Common myeloid progenitor, CD34-positive (primary cell): ENCODE data around the gene RBFOX2.

Source experiments
- CTCF ChIA-PET: fragments of 350-600 bp; sonication (Branson Sonifier 250); formaldehyde crosslinking; loops from one replicate; lab custom pipeline; 2021; ENCODE audit warnings: antibody characterized with exemption; lab: Charles Lee
- POLR2A ChIA-PET: fragments of 350-600 bp; sonication (Branson Sonifier 250); formaldehyde crosslinking; loops from one replicate; lab custom pipeline; 2021; ENCODE audit warnings: antibody characterized with exemption; lab: Charles Lee
- DNase-seq, 3 donors: peaks; one replicate each; pipeline versions ENCODE4 v3.0.0 to v3.0.0-alpha.2; 2013
- H3K27ac ChIP-seq, 2 experiments: 1 replicate in 1 of 2; 2 replicates in 1 of 2; pipeline ENCODE4 v1.7.0; 2013; ENCODE audit warnings: inconsistent platforms in 2 of 2, low read length in 2 of 2, mild to moderate bottlenecking in 2 of 2, low read depth in 1 of 2, moderate library complexity in 1 of 2; ENCODE audit not compliant: severe bottlenecking in 2 of 2, insufficient read depth in 1 of 2, poor library complexity in 1 of 2
- H3K27me3 ChIP-seq, 5 experiments: replicated peaks in 2 of 5; 1 replicate in 3 of 5; 2 replicates in 2 of 5; pipeline versions ENCODE4 v1.6.1 to v1.7.0; 2013; ENCODE audit warnings: low read length in 4 of 5, mild to moderate bottlenecking in 2 of 5, moderate library complexity in 2 of 5, inconsistent platforms in 1 of 5; ENCODE audit not compliant: insufficient read depth in 5 of 5, control insufficient read depth in 4 of 5
- H3K36me3 ChIP-seq, 4 experiments: 1 replicate in 2 of 4; 2 replicates in 2 of 4; pipeline versions ENCODE4 v1.6.1 to v1.7.0; 2013; ENCODE audit warnings: low read length in 3 of 4, control low read depth in 1 of 4, mild to moderate bottlenecking in 1 of 4; ENCODE audit not compliant: control insufficient read depth in 4 of 4, insufficient read depth in 4 of 4
- H3K4me1 ChIP-seq, 4 experiments: 1 replicate in 3 of 4; 2 replicates in 1 of 4; pipeline versions ENCODE4 v1.6.1 to v1.7.1; 2013; ENCODE audit warnings: low read length in 3 of 4, mild to moderate bottlenecking in 3 of 4, control low read depth in 1 of 4, inconsistent platforms in 1 of 4, moderate library complexity in 1 of 4; ENCODE audit not compliant: control insufficient read depth in 4 of 4, insufficient read depth in 4 of 4; ENCODE audit errors: control extremely low read depth in 1 of 4
- H3K4me3 ChIP-seq, 7 experiments: 1 replicate in 4 of 7; 2 replicates in 3 of 7; pipeline versions ENCODE4 v1.5.1 to v1.7.0; 2013; ENCODE audit warnings: mild to moderate bottlenecking in 7 of 7, low read length in 6 of 7, moderate library complexity in 6 of 7, inconsistent platforms in 2 of 7, low read depth in 2 of 7, control low read depth in 1 of 7; ENCODE audit not compliant: insufficient read depth in 4 of 7, control insufficient read depth in 1 of 7; ENCODE audit errors: extremely low read depth in 1 of 7
- H3K9me3 ChIP-seq, 5 experiments: 1 replicate in 4 of 5; 2 replicates in 1 of 5; pipeline versions ENCODE4 v1.6.1 to v1.7.1; 2013; ENCODE audit warnings: low read length in 4 of 5, mild to moderate bottlenecking in 2 of 5, inconsistent platforms in 1 of 5, low read depth in 1 of 5, moderate library complexity in 1 of 5; ENCODE audit not compliant: control insufficient read depth in 4 of 5, insufficient read depth in 2 of 5; ENCODE audit errors: control extremely low read depth in 1 of 5
- WGBS: methylation state at CpG from one replicate; pipeline ENCODE4 v1.1.5; 2013; ENCODE audit not compliant: insufficient coverage; 5-methylcytosine and 5-hydroxymethylcytosine counted together

Gene RBFOX2

GRCh38 chr22:35782504-35782903, 246.1 kb downstream of the RBFOX2 start:
- Histone ChIP-seq H3K4me1 (peaks cover 0 to 17% (median 5%) of the 10 kb centered on the region in 4 experiments), H3K9me3 (no peaks in the 10 kb centered on the region), H3K36me3 (peaks cover 0 to 7% (median 3%) of the 10 kb centered on the region in 4 experiments), H3K4me3 (no peak overlapping the region), H3K27me3 (no peaks in the 10 kb centered on the region), H3K27ac (no peak overlapping the region)
- no peak for DNase-seq
- ChIA-PET POLR2A (no interaction called here), CTCF (interaction anchor here (1.0 to 1.9 kb wide), 3 partner anchors 9 to 61 kb away, joined by 3 to 7 read pairs (median 4); no protein-coding TSS in a partner anchor)
- WGBS = 97% methylated on average over 5 of the region's 5 CpGs

DNA sequence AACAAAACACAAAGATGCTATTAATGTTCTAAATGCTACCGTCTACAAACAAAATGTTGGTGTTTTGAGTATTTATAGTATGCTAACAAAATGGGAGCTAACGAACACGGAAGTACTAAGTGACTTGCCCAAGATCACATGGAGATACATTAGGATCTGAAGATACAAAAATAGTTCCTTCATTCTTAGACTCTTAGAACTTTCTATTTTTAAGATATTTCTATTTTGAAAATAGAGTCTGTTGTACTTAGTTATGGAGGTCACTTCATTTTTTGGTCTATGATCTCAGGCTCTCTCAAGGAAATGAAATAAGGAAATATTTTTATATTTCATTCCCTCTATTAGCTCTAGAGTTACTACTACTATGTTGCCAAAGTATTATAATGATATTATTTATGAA, 246.7 kb downstream of the RBFOX2 start:
- Histone ChIP-seq H3K27ac (no peak overlapping the region), H3K4me3 (no peak overlapping the region), H3K9me3 (no peaks in the 10 kb centered on the region), H3K27me3 (no peaks in the 10 kb centered on the region), H3K4me1 (peaks cover 0 to 17% (median 5%) of the 10 kb centered on the region in 4 experiments), H3K36me3 (peaks cover 0 to 7% (median 3%) of the 10 kb centered on the region in 4 experiments)
- no peak for DNase-seq
- 100% methylated on average over 1 of the region's 3 CpGs for WGBS
- ChIA-PET CTCF (interaction anchor here (1.0 to 1.9 kb wide), 3 partner anchors 8 to 61 kb away, joined by 3 to 7 read pairs (median 4); no protein-coding TSS in a partner anchor), POLR2A (no interaction called here)

DNA sequence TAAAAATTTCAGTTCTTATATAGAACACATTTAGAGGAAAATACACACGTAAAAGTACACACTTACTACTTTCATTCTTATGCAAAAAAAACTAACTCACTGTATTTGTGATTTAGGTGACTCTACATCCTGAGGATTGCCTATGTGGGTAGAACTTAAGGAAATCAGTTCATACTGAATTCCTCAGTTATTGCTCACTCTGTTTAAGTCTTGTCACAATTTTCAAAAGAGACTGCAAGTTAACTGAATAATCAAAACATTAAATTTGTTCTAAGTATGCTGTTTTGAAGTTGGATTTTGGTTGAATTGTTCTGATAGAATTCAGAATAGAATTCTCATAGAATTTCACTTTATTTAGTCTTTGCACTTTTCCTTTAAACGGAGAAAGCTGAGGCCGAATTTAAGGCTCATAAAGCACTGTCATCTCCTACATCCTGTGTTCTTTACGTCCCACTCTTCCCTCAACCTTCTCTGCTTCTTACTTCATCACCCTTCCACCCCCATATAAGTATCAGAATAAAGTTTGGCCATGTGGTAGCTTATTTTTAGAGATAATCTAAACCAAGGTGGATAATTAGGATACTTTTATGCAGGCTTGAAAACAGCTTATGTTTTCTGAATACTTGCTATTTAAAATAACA, 251.2 kb downstream of the RBFOX2 start:
- WGBS = 100% methylated on average over 1 of the region's 4 CpGs
- H3K4me1 ChIP-seq = no peaks in the 10 kb centered on the region
- ChIA-PET POLR2A (no interaction called here), CTCF (interaction anchor here (1.1 kb wide), 1 partner anchor 11 kb away, joined by 3 read pairs; no protein-coding TSS in a partner anchor)
- DNase-seq = no peak
- peaks cover 0 to 7% (median 3%) of the 10 kb centered on the region in 4 experiments for H3K36me3 ChIP-seq
- H3K9me3 ChIP-seq = no peaks in the 10 kb centered on the region
- no peak overlapping the region for H3K4me3 ChIP-seq
- no peak overlapping the region for H3K27ac ChIP-seq
- no peaks in the 10 kb centered on the region for H3K27me3 ChIP-seq

DNA sequence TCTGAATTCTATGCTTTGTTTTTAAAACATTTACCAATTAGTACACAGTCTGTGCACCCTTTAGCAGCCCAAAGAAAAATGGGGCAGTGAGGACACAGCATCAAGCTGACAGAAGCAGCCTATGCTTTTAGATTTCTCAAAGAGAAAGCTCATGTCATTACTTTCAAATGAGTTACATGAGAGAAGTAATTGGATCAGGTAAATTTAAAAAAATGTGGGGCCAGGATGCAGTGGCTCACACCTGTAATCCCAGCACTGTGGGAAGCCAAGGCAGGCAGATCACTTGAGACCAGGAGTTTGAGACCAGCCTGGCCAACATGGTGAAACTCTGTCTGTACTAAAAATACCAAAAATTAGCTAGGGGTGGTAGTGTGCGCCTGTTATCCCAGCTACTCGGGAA, 253.3 kb downstream of the RBFOX2 start:
- DNase-seq = no peak
- H3K9me3 ChIP-seq = no peaks in the 10 kb centered on the region
- H3K27ac ChIP-seq = no peak overlapping the region
- H3K4me1 ChIP-seq = no peaks in the 10 kb centered on the region
- 92% methylated on average over 2 of the region's 2 CpGs for WGBS
- H3K27me3 ChIP-seq = no peaks in the 10 kb centered on the region
- H3K4me3 ChIP-seq = no peak overlapping the region
- ChIA-PET POLR2A (no interaction called here), CTCF (interaction anchor here (1.2 kb wide), 1 partner anchor 9 kb away, joined by 5 read pairs; no protein-coding TSS in a partner anchor)
- H3K36me3 ChIP-seq = no peaks in the 10 kb centered on the region

DNA sequence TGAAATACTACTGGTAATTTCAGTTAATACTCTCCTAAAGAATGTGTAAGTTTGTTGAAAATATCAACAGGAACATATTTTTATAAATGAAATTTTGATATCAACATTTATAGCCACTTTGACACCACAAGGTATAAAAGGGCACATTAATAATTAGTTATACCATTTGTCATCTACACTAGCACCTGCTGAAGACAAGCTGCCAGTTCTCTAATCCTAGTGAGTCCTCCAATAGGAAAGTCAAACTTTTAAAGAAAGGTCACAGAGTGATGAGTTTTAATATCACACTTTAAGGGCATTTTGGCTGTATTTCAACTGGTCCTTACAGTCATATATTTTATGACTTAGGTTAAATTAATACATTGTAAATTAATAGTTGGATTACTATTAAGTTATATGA, 258.6 kb downstream of the RBFOX2 start:
- Histone ChIP-seq H3K4me1 (no peaks in the 10 kb centered on the region), H3K4me3 (no peak overlapping the region), H3K36me3 (no peaks in the 10 kb centered on the region), H3K9me3 (no peaks in the 10 kb centered on the region), H3K27me3 (no peaks in the 10 kb centered on the region), H3K27ac (no peak overlapping the region)
- no peak for DNase-seq
- ChIA-PET CTCF (interaction anchor here (1.6 kb wide), 1 partner anchor 23 kb away, joined by 4 read pairs; no protein-coding TSS in a partner anchor), POLR2A (no interaction called here)

GRCh38 chr22:35766654-35767580, 261.7 kb downstream of the RBFOX2 start:
- CTCF ChIA-PET = interaction anchor here (1.0 to 2.1 kb wide), 5 partner anchors 11 to 155 kb away, joined by 3 to 8 read pairs (median 3); no protein-coding TSS in a partner anchor
- no peaks in the 10 kb centered on the region for H3K9me3 ChIP-seq
- H3K27ac ChIP-seq = no peak overlapping the region
- no peaks in the 10 kb centered on the region for H3K27me3 ChIP-seq
- H3K4me3 ChIP-seq = no peak overlapping the region
- peaks cover 0 to 2% (median 0%) of the 10 kb centered on the region in 4 experiments for H3K36me3 ChIP-seq
- peak in 1 of 3 donors; percentile 8 for DNase-seq
- POLR2A ChIA-PET = no interaction called here
- no peaks in the 10 kb centered on the region for H3K4me1 ChIP-seq
- WGBS = 67% methylated on average over 2 of the region's 10 CpGs
